HS-5 (cell line): ENCODE measurements around the gene FAM13C.
"Not testable (repeated sequence)": the region's sequence is repeated elsewhere in the genome, so short reads cannot be mapped to it uniquely, and the experiment has no call there.

Experiments
- DNase-seq: peaks from one replicate; pipeline ENCODE4 v3.0.0-alpha.2; 2012; ENCODE audit warnings: low read depth

The FAM13C gene

DNA sequence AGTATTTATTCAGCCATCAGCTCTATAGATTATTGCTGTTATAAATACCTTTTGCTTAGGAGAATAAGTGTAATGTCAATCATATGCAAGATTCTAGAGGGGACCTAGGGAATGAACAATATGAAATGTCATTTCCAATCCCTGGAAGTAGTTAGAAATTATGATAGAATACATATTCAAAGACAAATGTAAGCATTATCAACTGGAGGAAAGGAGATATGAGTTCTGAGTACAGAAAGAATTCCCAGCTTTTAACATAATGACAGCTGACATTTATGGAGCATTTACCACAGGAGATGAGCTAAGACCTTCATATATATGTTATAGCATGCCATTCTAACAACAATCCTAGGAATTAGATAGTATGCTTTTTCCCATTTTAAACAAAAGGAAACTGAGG lies 86.2 kb downstream of the FAM13C start:
- DNase-seq = no peak

DNA sequence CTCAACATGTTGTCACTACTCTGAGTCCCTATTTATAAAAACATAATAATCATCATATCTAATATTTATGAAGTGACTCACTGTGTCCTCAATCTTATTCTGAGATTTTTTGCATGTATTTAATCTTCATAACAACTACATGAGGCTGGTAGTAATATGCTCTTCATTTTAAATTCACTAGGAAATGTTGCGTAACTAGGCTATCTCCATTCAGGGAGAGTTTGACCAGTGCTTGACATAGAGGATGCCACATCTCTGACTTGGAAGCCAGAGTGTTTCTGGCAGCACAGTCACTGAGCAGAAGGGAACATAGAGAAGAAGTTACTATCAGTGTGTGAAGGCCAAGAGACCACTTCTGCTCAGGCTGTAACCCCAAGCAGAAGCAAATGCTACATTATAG lies 88.9 kb downstream of the FAM13C start:
- no peak for DNase-seq

DNA sequence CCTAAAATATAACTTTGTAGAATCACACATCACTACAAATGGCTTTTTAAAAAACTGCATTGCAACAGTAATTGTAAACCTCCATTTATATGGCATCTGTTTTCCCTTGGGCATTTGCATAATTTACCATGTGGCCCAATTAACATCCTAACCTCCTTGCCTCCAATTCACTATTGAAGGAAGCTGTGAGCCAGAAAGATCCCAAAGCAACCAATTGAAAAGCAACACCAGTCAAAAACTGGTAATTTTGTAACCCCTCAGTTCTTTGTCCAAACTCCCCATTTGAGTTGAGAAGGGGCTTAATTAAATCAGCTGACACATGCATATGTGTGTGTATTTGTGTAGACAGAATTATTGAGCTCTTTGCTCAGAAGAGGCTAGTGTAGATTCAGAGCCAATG lies 90.3 kb downstream of the FAM13C start:
- DNase-seq = no peak

DNA sequence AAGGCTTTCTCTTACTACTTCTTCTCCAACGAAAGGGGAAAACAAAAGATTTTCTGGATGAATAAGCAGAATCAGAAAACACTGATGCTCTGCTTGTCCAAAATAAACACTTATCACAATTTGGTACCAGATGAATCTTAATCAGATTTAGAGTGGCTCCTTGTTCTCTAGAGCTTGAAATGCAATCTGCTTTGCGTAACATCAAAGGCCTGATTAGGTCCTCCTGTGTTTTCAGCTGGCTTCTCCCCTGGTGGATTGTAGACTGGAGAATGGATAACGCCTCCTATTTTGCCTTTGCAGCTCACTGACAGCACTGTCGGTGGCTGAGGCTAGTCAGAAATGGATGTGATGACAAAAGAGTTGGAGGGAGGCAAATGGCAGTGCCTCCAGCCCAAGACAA lies 91.2 kb downstream of the FAM13C start:
- DNase-seq = no peak

DNA sequence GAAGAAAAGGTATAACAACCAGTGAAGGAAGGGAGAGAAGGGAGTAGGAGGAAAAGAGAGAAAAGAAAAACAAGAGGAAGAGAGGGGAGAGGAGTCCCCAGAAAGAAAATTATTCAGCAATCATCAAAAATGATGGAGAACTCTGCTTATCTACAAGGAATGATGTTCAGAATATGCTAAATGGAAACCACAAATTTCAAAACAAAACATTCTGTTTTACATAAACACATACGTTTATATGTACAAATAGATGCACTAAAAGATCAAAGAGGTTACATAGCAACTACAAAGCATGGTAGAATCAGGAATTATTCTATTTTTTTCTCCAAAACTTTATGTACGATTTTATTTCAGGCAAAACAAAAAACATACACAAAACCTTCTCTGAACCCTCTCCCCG lies 91.9 kb downstream of the FAM13C start:
- DNase-seq = no peak

DNA sequence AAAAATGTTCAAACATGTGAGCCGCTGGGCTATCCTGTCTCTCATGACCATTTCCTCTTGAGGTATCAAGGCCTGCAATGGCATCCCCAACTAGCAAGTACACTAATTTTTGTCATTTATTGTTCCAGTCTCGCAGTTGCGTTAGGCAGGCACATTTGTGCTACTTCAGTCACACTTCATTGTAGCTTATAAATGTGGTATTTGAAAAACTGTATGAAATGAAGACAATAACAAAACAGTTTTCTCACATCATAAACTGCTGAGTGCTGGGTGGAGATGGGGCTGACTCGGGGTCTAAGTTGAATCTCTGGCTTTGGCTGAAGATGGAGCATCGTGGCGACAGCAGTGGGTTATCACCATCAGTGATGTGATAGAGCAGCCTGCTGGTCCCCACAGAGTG lies 92.7 kb downstream of the FAM13C start:
- DNase-seq = no peak

DNA sequence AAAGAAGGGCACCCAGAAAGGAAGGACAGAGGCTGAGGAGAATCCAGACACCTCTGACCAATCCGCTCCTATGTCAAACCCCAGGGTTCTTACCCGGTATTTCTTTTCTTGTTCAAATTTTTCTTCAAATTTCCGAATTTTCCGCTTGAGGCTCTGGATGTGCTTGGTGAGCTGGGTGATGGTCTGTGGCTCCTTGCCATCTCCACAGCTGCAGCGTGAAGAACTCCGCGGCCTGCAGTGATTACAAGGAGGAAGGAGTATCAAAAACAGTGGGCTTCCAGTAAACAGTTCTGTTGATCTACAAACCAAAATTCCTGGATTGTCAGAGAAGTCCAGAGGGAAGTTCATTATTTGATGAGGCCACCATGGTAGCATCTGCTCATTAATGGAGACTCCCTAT lies 93.9 kb downstream of the FAM13C start:
- DNase-seq = no peak

DNA sequence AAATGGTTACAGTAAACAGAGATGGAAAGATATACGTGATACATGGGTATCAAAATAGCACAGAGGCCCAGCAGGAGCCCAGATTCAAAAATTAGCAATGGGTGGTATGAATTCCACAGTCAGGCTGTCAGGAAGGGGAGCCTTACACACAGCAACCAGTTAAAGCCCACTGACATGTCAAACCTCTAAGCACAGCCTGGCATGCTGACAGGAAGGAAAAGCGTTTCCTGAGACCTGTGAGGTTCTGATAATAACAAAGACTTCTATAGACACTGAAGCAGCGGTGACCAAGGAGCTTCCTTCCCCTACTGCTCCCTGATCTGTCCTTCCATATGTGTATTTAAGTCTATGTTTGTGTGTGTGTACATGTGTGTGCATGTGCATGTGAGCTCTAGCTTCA lies 96.0 kb downstream of the FAM13C start:
- DNase-seq = no peak

DNA sequence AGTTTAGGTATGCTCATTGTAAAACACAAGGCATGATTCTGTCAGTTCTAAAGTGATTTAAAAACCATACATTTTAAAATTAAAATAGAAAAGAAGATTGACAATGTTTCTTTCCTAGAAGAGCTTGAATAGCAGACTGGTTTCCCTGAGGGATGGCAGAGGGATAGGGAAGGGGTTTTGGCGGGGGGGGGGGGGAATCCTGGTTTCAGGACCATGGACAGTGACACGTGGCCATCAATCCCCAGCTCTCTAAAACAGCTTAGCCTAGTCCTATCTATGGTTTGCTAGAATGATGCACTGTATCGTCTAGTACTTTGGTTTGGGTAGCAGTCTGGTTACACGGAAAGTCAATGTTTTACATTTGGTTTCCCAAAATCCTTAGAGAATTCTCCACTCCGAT lies 97.2 kb downstream of the FAM13C start:
- DNase-seq = no peak

DNA sequence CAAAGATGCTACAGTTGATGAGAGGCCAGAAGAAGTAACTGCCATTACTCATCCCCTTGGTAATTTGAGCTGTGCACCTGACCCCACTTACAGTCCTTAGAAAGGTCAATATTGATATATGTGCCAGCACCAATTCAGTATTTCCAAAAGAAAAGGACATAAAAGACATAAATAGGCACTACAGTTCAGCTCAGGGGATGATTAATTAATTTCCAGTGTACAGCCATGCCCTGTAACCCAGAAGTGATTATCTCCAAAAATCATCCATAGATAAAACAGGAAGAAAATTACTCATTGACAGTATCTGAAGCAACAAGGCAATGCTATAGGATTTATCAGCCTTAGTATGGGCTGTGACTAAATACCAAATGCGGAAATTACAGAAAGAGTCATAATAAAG lies 103.5 kb downstream of the FAM13C start:
- no peak for DNase-seq

DNA sequence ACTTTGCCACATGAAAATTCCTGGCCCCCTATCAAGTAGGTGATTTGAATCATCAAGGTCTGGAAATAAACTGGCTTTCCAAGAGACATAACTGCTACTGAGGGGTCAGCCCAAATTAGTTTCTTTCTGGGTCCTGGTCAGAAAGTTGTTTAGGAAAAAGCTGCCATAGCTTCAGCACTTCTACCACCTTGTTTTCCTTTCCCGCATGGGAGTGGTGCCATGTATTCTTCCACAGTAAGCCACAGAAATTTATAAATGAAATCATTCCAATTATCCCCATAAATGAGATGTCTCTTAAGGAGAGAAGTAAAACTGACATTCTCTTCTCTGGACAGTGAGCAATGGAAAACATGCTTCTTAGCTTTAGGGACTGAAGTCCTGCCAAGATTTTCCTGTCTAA lies 105.1 kb downstream of the FAM13C start:
- no peak for DNase-seq

DNA sequence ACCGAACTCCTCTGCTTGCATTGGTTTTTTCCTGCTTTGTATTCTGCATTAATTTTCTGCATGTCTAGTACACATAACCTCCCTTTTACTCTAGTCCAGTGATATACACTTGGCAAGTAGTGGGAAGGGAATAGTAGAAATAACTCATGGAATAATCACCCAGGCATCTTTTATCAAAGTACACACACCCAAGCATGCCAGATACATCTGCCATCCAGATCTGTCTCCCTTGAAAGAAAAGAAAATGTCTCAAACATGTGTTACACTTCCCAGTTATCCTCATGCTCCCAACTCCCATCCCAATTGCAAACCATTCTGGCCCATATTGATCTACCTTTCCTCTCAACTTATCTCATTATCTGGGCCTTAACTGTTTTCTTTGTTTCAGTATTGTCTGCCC lies 106.9 kb downstream of the FAM13C start:
- DNase-seq = no peak

DNA sequence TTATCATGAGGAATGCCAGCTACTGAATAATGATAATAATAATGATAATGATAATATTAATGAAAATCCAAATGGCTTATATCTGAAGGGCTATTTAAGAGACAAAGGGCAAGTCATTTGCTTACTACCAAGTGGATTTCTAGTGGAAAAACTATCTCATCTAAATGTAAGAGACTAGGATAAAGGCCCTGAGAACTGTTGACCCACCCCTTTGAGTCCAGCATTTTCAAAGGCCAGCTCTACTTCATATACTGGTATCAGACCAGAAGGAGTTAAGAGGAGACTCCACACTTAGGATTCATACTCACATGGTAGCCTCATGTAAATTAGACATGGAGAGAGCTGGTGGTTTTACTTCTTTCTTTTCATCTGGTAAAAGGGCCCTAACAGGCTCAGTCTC lies 109.9 kb downstream of the FAM13C start:
- DNase-seq = no peak

DNA sequence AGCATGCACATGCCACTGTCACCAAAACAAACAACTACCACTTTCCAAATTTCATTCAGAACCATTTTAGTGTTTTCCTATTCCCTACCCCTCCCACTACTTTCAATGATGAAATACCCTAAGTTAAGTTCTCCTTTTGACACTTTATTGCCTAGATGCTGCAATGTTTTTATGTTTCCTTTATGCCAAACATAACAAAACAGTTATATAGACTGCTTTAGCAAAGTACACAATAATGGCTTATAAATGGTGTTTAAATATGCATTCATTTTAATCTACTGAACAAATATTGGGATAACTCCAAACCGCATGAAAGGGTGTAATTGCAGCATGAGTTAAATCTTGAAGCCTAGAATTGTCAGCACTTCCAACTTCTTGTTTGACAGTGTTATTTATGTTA lies 116.7 kb downstream of the FAM13C start:
- no peak for DNase-seq

DNA sequence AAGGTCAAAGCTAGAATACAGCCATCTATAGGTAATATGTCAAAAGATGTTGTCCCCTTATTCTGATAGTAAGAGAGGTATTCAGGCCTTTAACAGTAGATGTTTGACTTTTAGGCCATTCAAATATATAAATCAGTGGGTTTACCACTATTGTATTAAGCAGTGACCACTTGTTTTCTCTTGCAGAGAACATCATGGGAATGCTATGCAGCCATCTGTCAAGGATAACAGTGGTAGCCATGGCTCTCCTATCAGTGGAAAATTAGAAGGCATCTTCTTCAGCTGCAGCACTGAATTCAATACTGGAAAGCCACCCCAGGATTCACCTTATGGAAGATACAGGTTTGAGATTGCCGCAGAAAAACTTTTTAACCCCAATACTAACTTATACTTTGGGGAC lies 117.5 kb downstream of the FAM13C start:
- no peak for DNase-seq

DNA sequence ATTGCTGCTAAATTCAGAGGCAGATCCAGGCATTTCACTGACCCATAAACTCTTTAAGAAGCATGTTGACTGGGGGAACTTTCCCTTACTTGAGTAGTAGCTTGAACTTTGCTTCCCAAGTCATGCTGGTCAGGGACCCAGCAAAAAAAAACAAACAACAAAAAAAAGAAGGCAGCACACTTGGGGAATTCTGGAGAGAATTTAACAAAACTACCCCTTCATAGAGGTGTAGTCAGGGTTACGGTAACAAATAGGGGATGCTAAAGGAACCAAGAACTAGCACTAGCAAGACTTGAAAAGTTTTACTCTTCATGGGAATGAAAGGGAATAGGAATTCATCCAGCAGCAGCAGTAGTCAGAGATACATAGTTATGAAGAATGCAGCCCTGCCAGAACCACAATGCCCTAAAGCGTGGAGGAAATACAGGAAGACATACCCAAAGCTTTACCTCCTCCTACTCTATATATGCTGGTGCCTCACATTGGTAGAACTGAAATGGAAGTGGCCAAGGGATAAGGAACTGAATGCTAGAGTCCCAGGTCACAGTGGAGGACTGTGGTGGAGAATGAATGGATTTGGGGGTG lies 118.6 kb downstream of the FAM13C start:
- DNase-seq = no peak

DNA sequence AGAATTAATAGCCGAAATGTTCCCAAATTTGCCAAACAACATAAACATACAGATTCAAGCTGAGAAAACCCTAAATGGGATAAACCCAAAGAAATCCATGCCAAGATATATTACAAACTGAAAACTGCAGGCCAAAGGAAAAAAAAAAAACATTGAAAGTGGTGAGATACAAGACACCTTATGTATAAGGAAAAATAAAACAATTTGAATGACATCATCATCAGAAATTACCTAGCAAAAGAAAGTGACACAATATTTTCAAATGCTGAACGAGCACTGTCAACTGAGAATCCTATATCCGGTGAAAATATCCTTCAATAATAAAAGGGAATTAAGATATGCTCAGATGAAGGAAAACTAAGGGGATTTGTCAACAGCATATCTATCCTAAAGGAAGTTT lies 119.4 kb downstream of the FAM13C start:
- DNase-seq = no peak

DNA sequence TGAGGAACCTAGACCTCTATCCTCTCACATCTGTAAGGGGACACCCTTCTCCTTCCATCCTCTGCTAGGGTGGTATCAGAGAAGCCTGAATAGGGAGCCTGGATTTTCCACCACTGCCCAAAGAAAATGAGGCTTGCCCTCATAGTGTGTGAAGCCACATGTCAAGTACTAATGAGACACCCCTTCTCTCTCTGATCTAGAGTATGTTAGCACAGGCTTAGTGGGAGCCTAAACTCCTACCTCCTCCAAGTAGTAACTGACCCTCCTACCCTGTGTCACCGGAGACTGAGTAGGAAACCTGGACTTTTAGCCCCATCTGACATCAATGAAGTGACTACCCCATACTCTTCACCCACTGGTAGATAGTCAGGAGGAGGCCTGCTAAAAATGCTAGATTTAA lies 120.3 kb downstream of the FAM13C start:
- DNase-seq = no peak

DNA sequence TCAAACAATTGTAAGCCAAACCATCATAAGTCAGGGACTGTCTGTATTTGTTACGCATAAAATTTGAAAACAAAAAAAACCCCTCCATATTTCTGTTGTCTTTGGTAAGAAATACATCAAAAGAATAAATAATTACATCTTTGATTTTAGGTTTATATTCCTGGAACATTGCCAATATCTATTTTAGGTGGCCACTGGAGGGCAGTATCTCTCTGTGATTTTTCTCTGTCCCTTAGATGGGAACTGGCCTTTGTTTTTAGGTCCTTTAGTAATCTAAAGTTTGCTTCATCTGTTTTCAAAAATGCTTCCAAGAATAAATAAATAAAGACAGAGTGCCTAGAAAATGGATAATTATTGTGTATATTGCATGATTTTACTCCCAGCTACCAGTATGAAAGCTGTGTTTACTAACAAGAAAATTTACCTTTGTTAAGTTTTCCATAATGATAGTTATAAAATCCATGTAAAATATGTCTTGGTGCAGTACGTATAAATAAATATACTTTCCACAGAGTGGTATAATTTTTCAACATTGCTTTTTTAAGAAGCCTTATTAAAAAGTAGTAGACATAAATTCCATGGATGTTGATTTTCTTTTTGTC lies 121.7 kb downstream of the FAM13C start:
- no peak for DNase-seq

DNA sequence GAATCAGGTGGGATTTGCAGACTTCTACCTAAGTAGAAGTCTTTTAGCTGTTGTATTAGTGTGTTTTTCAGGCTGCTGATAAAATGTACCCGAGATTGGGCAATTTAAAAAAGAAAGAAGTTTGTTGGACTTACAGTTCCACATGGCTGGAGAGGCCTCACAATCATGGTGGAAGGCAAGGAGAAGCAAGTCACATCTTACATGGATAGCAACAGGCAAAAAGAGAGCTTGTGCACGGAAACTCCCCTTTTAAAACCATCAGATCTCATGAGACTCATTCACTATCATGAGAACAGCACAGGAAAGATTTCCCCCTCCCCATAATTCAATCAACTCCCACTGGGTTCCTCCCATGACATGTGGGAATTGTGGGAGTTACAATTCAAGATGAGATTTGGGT lies 123.2 kb downstream of the FAM13C start:
- DNase-seq = not testable (repeated sequence)

DNA sequence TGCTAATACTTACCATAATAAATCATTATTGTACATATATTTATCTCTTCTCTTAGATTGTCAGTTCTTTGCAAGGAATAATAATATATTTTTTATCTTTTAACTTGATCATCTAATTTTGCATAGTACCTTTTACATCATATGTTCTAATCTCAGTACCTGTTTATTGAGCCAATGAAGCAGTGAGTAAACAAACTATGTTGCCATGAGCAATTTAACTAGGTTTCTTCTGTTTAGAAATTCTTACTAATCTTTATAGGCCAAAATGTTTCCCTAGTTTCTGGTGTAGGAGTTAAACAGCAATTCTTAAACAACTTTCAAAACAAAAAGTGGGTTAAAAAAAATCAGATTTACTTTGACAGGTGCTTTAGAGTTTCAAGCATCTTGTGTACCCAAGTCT lies 124.6 kb downstream of the FAM13C start:
- no peak for DNase-seq

DNA sequence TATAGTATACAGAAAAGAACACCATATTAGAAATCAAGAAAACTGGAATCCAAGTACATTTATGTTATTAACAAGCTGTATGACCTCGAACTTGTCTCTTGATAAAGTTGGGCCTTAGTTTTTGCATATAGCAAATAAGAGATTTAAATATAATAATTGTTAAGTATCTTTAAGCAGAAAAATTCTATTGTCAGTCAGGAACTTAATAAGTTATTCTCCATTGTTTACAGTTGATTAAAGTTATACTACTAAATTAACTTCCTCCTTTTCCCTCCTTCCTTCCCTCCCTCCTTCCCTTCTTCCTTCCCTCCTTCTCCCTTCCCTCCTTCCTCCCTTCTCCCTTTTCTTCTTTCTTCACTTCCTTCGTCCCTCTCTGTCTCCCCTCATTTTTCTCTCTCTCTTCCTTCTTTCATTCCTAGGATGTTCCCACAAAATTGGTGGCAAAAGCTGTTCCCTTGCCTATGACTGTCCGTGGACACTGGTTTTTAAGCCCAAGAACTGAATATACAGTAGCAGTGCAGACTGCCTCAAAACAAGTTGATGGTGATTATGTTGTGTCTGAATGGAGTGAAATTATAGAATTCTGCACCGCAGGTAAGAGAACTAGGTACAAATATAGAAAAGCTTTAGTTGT lies 126.2 kb downstream of the FAM13C start:
- DNase-seq = no peak

DNA sequence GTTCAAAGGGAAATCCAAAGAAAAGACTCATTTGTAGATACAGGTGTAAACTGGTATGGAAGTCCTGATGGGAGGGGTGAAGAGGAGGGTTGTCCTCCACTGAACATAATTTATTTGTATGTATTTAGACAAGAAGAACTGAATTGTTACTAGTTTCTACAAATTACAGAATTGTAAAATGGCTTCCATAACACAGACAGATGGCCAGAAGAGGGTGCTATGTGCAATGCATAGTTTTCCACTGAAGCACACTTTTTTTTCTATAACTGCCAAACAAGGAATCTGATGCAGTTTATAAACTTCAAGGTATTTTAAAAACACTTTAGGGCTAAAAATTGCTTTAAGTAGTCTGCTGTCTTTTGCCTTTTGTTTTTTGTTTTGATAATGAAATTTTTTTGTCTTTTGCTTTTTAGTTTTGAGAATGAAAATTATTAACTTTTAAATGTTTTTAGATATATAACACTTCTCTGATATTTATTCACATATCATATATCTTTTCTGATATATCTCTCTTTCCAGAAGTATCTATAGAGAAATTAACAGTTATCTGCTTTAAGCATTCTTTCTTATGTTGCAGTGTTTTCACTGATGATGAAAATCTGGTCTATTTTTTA lies 127.4 kb downstream of the FAM13C start:
- DNase-seq = no peak

DNA sequence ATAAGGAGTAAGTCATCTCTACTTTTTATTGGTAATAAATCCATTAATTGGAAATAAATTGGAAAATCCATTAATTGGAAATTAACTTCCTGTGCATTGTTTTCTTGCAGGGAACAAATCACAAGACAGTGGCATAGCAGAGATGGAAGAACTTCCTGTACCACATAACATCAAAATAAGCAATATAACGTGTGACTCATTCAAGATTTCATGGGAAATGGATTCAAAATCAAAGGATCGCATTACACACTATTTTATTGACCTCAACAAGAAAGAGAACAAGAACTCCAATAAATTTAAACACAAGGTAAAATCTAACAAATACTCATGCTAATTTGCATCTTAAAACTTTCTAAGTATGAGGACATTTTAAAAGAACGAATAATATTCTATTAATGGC lies 128.2 kb downstream of the FAM13C start:
- DNase-seq = no peak
